Esophagus (tissue), 2 donors: ENCODE measurements around the gene RAP1GAP2. TPM values are rescaled to one million over a fixed set of nuclear protein-coding genes. Genes with fewer than 3 reads are reported as not detected.

ENCODE experiments used
- H3K27ac ChIP-seq, 2 donors: one replicate each; pipeline ENCODE4 v1.5.1; 2013; ENCODE audit warnings: low read depth in 2 of 2, mild to moderate bottlenecking in 2 of 2, inconsistent platforms in 1 of 2, low read length in 1 of 2, moderate library complexity in 1 of 2
- H3K27me3 ChIP-seq, 2 donors: one replicate each; pipeline ENCODE4 v1.6.1; 2013; ENCODE audit warnings: low read length in 2 of 2, control low read depth in 1 of 2, mild to moderate bottlenecking in 1 of 2; ENCODE audit not compliant: insufficient read depth in 2 of 2, control insufficient read depth in 1 of 2
- H3K36me3 ChIP-seq, 2 donors: one replicate each; pipeline ENCODE4 v1.6.1; 2013; ENCODE audit warnings: low read length in 1 of 2; ENCODE audit not compliant: control insufficient read depth in 2 of 2, insufficient read depth in 2 of 2
- H3K4me1 ChIP-seq, 2 donors: one replicate each; pipeline ENCODE4 v1.6.1; 2013; ENCODE audit warnings: low read length in 1 of 2; ENCODE audit not compliant: control insufficient read depth in 2 of 2, insufficient read depth in 2 of 2
- H3K4me3 ChIP-seq, 2 donors: one replicate each; pipeline ENCODE4 v1.5.1; 2013; ENCODE audit warnings: low read length in 2 of 2, mild to moderate bottlenecking in 2 of 2, low read depth in 1 of 2, moderate library complexity in 1 of 2
- H3K9me3 ChIP-seq, 2 donors: one replicate each; pipeline ENCODE4 v1.6.1; 2013; ENCODE audit warnings: mild to moderate bottlenecking in 2 of 2, low read depth in 1 of 2, low read length in 1 of 2, moderate library complexity in 1 of 2; ENCODE audit not compliant: control insufficient read depth in 2 of 2, insufficient read depth in 1 of 2
- WGBS, 2 donors: extraction: QIAGEN DNeasy Blood & Tissue Kit; methylation state at CpG; one replicate each; pipeline ENCODE4 v1.1.7; 2013; 5-methylcytosine and 5-hydroxymethylcytosine counted together
- polyA plus RNA-seq, 2 donors: library from polyadenylated mRNA; stranded (reverse); fragments of 200-250 nt; gene quantifications; one replicate each; pipeline ENCODE4 v1.2.3, GENCODE V29; 2013
- donor health status: healthy with polysubstance abuse.
- donor health status: Bipolar disorder and iron deficiency.

The RAP1GAP2 gene
- polyA plus RNA-seq, 2 donors: 3.6 to 5.1 TPM

DNA sequence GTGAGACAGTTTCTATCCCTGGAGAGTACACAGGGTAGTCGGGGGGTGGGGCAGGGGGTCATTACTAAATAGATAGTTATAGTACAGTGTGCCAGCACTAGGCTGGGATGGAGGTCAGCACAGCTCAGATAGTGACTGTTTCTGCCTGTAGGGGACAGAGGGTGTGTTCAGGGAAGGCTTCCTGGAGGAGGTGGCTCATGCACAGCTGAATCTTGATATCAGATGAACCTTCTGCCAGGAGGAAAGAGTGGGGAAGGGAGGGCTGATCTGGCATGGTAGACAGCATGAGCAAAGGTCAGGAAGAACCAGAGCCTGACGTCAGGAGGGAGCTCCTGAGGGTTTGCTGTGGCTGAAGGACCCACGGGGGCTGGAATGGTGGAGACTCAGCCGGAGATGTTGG is 210.6 kb downstream of the RAP1GAP2 start:
- no peaks in the 10 kb centered on the region for H3K27me3 ChIP-seq
- peaks cover 0 to 13% of the 10 kb centered on the region in 2 donors for H3K36me3 ChIP-seq
- H3K9me3 ChIP-seq: no peaks in the 10 kb centered on the region
- WGBS, 2 donors: 70 to 81% methylated on average over 4 of the region's 4 CpGs
- no peak overlapping the region for H3K27ac ChIP-seq
- H3K4me1 ChIP-seq: peaks cover 2 to 12% of the 10 kb centered on the region in 2 donors
- H3K4me3 ChIP-seq: no peak overlapping the region

DNA sequence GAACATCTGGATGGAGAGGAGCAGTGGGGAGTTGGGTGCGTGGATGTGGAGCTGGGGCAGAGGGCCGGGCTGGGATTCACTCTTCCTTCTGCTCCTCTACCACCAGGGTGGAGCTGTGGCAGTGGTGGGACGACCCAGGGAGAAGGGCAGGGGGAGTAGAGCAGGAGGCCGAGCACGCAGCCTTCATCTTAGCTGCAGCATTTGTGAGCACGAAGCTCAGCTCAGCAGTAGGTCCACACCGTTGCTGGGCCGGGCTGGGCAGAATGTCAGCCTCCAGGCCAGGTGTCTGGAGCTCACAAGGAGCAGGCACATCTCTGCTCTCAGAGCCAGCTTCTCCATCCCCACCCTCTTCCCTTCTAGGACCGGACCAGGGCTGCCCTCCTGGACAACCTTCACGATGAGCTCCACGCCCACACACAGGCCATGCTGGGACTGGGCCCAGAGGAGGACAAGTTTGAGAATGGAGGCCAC is 211.4 kb downstream of the RAP1GAP2 start:
- Histone ChIP-seq H3K4me3 (no peak overlapping the region), H3K27me3 (no peaks in the 10 kb centered on the region), H3K36me3 (peaks cover 0 to 13% of the 10 kb centered on the region in 2 donors), H3K27ac (no peak overlapping the region), H3K9me3 (no peaks in the 10 kb centered on the region), H3K4me1 (peaks cover 2 to 12% of the 10 kb centered on the region in 2 donors)
- WGBS, 2 donors: 94 to 95% methylated on average over 11 of the region's 11 CpGs

DNA sequence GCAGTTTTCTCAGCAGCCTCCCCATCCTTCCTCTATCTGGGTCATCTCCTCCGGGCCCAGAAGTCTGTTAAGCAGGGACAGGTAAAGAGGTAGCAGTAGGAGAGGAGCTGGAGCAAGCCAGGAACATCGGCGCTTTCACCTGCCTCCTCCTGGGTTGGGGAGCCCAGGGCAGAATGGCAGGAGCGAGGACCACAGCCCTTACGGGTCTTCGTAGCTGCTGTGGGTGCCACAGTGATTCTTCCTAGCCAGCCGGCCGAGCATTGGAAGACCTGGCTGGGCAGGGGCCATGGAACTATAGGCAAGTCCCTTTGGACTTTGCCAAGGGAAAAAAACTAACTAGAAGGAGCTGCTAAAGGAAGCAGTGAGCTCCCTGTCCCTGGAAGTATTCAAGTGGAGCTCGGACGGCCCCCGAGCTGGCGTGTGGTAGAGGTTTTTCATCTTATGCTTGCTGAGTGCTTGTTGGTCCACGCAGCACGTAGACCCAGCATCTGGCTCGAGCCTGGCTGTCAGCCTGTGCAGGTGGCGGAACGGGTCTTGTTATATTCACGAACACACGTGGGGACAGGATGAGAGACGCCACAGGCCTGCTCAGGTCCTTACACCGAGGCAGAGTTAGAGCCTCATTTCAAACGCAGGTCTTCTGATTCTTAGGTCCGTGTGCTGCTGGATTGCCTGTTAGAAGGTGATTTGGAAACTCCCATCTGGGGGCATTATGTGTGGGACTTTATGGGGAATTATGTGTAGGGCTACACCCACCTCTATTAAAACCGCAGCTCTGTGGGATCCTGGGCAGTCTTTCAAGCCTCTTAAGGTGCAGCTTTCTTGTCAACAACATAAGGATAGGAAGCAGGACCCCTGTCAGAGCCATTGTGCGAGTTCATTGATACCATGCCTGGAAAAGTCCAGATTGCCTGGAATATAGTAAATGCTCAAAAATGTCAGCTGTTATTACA is 212.4 kb downstream of the RAP1GAP2 start:
- 92 to 93% methylated on average over 25 of the region's 25 CpGs for WGBS, 2 donors
- Histone ChIP-seq H3K36me3 (peaks cover 0 to 13% of the 10 kb centered on the region in 2 donors), H3K4me3 (no peak overlapping the region), H3K27ac (no peak overlapping the region), H3K4me1 (peaks cover 2 to 8% of the 10 kb centered on the region in 2 donors), H3K27me3 (no peaks in the 10 kb centered on the region), H3K9me3 (no peaks in the 10 kb centered on the region)

DNA sequence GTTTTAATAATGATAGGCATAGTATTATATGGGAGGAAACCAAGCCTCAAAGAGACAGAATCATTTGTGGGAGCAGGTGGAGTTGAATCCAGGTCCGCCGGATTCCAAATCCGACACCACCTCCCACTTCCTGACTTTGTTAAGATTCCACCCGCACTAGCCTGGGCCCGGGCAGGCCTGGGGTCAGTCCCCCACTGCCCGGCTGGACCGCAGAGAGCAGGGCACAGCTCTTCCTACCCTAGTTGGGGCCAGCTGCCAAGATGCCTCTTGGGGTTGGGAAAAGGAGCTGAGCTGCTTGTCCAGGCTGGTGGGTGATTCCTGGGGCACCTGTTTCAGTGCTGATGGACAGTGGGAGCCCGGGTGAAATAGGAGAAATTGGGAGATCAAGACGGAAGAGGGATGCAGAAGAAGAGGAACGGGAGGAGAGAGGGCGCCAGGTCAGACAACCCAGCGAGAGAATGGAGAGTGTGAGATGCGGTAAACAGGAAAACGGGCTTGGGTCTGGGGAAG is 213.2 kb downstream of the RAP1GAP2 start:
- H3K27ac ChIP-seq: no peak overlapping the region
- no peaks in the 10 kb centered on the region for H3K27me3 ChIP-seq
- no peaks in the 10 kb centered on the region for H3K9me3 ChIP-seq
- no peak overlapping the region for H3K4me3 ChIP-seq
- peaks cover 2 to 4% of the 10 kb centered on the region in 2 donors for H3K4me1 ChIP-seq
- WGBS, 2 donors: 79 to 84% methylated on average over 14 of the region's 14 CpGs
- peaks cover 0 to 13% of the 10 kb centered on the region in 2 donors for H3K36me3 ChIP-seq

DNA sequence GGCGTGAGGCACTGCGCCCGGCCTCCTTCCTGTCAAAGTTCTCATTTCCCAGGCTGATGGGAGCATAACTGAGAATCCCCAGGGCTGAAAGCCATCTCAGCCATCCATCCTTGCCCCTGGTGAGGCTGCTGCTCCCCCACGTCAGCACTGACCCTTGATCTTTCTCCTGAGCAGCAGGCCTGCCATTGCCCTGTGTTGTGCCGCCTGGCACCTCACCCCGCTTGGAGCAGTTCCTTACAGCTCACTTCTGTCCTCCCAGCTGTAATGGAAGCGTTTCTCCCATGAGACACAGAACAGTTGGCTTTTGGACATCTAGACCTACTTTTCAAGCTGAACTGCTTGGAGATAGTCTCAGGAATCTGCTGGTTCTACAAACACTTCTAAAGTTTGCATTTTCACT is 215.7 kb downstream of the RAP1GAP2 start:
- WGBS, 2 donors: 87 to 94% methylated on average over 7 of the region's 7 CpGs
- Histone ChIP-seq H3K4me1 (no peaks in the 10 kb centered on the region), H3K4me3 (no peak overlapping the region), H3K9me3 (no peaks in the 10 kb centered on the region), H3K27ac (peak overlapping the region in 1 of 2 donors; percentile 16), H3K36me3 (peaks cover 0 to 9% of the 10 kb centered on the region in 2 donors), H3K27me3 (no peaks in the 10 kb centered on the region)

DNA sequence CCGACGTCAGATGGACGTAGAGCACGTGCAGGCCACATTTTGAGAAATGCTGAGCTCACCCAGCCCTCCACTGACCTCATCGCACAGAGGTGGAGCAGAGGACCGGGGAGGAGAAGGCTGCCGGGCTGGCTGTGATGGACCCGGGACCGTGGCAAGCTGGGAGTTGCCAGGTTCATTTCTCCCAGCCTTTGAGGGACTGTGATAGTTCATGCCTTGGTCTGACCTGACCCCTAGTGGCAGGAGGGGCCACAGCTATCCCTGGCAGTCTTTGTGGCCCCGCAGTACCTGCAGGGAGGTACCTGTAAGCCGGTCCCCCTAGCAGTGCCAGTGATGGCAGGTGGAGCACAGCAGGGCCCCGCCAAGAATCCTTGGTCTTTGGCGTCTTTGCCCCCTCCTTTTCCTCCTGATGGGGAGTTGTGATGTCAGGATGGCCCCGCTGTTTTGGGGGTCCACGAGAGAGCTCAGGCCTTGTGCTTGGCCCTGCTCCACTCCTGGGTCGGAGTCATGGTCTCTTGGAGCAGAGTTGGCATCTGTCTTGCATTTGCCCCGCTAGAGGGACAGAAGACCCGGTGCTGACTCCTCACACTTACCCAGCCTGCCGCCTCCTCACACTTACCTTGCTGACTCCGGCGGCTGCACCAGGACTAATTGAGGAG is 216.8 kb downstream of the RAP1GAP2 start:
- Histone ChIP-seq H3K27ac (no peak overlapping the region), H3K27me3 (no peaks in the 10 kb centered on the region), H3K9me3 (no peaks in the 10 kb centered on the region), H3K4me1 (no peaks in the 10 kb centered on the region), H3K4me3 (no peak overlapping the region), H3K36me3 (peaks cover 0 to 5% of the 10 kb centered on the region in 2 donors)
- WGBS, 2 donors: 63 to 64% methylated on average over 21 of the region's 21 CpGs

DNA sequence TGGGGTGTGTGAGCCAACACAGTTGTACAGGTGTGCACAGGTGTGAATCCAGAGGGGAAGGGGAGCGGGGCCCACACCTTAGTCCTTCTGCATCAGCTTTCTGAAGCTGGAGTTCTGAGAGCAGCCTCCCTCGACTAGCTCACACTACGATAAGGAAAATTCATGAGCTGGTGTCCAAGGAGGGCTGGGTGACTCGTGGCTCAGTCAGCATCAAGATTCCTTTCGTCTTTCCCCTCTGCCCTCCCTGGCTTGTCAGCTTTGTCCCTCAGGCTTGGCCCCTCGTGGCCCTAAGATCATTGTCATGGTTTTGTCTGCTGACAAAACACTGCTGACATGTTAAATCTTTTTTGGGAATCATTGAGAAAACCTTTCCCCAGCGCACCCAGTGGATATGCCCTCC is 219.7 kb downstream of the RAP1GAP2 start:
- no peak overlapping the region for H3K27ac ChIP-seq
- WGBS, 2 donors: 72 to 75% methylated on average over 7 of the region's 7 CpGs
- H3K9me3 ChIP-seq: peaks cover 0 to 5% of the 10 kb centered on the region in 2 donors
- no peaks in the 10 kb centered on the region for H3K27me3 ChIP-seq
- H3K4me1 ChIP-seq: no peaks in the 10 kb centered on the region
- peak overlapping the region in 1 of 2 donors; percentile 16 for H3K4me3 ChIP-seq
- peaks cover 7 to 8% of the 10 kb centered on the region in 2 donors for H3K36me3 ChIP-seq

DNA sequence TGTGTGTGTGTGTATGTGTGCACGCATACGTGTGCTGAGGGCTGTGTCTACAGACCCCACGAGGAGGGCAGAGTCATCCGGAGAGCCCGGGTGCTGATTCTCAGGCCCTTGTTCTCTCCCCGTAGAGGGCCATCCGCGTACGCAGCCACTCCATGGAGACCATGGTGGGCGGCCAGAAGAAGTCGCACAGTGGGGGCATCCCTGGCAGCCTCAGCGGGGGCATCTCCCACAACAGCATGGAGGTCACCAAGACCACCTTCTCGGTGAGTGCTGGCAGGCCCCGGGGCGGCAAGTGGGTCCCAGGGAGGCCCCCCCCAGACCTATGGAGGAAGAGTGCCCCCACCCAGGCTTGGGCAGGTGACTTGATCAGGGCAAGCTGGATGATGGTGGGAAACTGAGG is 221.7 kb downstream of the RAP1GAP2 start:
- WGBS, 2 donors: 94 to 97% methylated on average over 15 of the region's 15 CpGs
- H3K9me3 ChIP-seq: peaks cover 0 to 5% of the 10 kb centered on the region in 2 donors
- no peaks in the 10 kb centered on the region for H3K27me3 ChIP-seq
- H3K27ac ChIP-seq: no peak overlapping the region
- H3K36me3 ChIP-seq: peaks cover 7 to 8% of the 10 kb centered on the region in 2 donors
- no peaks in the 10 kb centered on the region for H3K4me1 ChIP-seq
- no peak overlapping the region for H3K4me3 ChIP-seq

DNA sequence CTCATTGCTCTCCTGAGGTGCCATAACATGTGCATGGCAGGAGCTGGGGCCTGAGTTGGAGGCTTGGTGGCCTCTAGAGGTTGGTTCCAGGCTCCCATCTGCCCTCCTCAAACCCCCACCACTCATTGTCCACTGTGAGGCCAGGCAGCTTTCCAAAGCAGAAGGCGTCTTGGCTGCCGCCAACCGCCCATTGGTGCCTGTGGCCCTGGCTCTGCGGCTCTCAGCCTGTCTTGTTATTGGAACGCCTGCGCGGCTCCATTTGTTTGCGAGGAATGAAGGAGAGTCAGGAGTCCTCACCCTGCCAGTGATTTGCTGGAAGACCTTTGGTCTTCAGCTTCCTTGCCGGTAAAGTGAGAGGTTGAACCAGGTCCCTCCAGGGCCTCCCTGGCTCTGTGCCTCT is 223.5 kb downstream of the RAP1GAP2 start:
- Histone ChIP-seq H3K4me3 (no peak overlapping the region), H3K4me1 (no peaks in the 10 kb centered on the region), H3K27me3 (no peaks in the 10 kb centered on the region), H3K36me3 (peaks cover 7 to 8% of the 10 kb centered on the region in 2 donors), H3K27ac (no peak overlapping the region), H3K9me3 (peaks cover 0 to 7% of the 10 kb centered on the region in 2 donors)
- WGBS, 2 donors: 76 to 86% methylated on average over 9 of the region's 9 CpGs
